ENCODE results near the gene IKZF3.
A peak's percentile ranks its signal among the peaks of the same experiment; 100 is the strongest.

The IKZF3 gene

GRCh38 chr17:39738983-39739884 is 124.9 kb downstream of the IKZF3 start:
- no peak; the same call in 1 of the 2 replicates for TF ChIP-seq CTCF (conservative IDR thresholded peaks at IDR 0.05)
- H3K27ac ChIP-seq, result peak overlapping the region; percentile 97

GRCh38 chr17:39738568-39738901 is 125.6 kb downstream of the IKZF3 start:
- TF ChIP-seq CTCF (conservative IDR thresholded peaks at IDR 0.05), result no peak
- H3K27ac ChIP-seq, result peak overlapping the region; percentile 97

- peak within 1 kb of the TSS; percentile 97 for H3K27ac ChIP-seq
- no peak for TF ChIP-seq CTCF (conservative IDR thresholded peaks at IDR 0.05)
Measured at GRCh38 chr17:39737760-39738567, 126.1 kb downstream of the IKZF3 start, which contains the start of gene GRB7. Gene GRB7, plus strand, starts transcription at chr17:39737938. Its CDS starts 4,364 bp downstream, at chr17:39742302.

GRCh38 chr17:39737206-39737759 is 126.8 kb downstream of the IKZF3 start:
- no peak for TF ChIP-seq CTCF (conservative IDR thresholded peaks at IDR 0.05)
- peak overlapping the region; percentile 97 for H3K27ac ChIP-seq

GRCh38 chr17:39736319-39737165 is 127.6 kb downstream of the IKZF3 start:
- H3K27ac ChIP-seq, result peak overlapping the region; percentile 97
- TF ChIP-seq CTCF (conservative IDR thresholded peaks at IDR 0.05), result no peak

- no peak for TF ChIP-seq CTCF (conservative IDR thresholded peaks at IDR 0.05)
- peak overlapping the region; percentile 97 for H3K27ac ChIP-seq
Measured at GRCh38 chr17:39735882-39736281, 128.2 kb downstream of the IKZF3 start.

All from VCaP (cell line).